ENCODE results near the gene GIPR. TPM values are rescaled to one million over a fixed set of nuclear protein-coding genes. Genes with fewer than 3 reads are reported as not detected.
A peak's percentile ranks its signal among the peaks of the same experiment; 100 is the strongest.

The GIPR gene
- total RNA-seq, 1 experiment from 2014 or later: 0.61 TPM

DNA sequence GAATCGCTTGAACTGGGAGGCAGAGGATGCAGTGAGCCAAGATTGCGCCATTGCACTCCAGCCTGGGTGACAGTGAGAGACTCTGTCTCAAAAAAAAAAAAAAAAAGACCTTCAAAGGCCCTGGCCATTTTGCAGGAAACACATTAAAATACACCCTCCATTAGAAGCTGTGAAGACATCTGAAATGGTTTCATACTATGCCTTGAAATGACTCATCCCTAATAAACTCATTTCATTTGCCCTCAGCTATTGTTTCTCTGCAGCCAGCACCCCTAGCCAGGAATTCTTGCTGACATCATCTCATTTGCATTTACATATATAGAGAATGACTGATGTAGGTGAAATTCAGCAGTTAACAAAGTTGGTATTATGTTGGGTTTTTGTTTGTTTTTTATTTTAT, 37.6 kb upstream of the GIPR start:
- peak overlapping the region in 1 of 3 experiments; percentile 49; a peak in 1 of 7 replicates for H3K27ac Mint-ChIP-seq
- Histone ChIP-seq H3K27me3 (ENCODE audit: insufficient read depth, low read length) (no peaks in the 10 kb centered on the region), H2AFZ (ENCODE audit: low read length) (no peak overlapping the region), H2BK5ac (ENCODE audit: insufficient read length, low read length) (no peak overlapping the region), H3K23ac (ENCODE audit: insufficient read length, low read depth, low read length) (no peak overlapping the region), H4K5ac (ENCODE audit: insufficient read length, low read depth, low read length) (no peak overlapping the region), H3K79me2 (ENCODE audit: insufficient read depth, low read length) (no peaks in the 10 kb centered on the region), H3K4me2 (ENCODE audit: insufficient read depth, insufficient read length, low read length) (no peak overlapping the region), H2BK15ac (ENCODE audit: low read depth, low read length) (no peak overlapping the region), H3K18ac (ENCODE audit: insufficient read length, low read depth, low read length) (no peak overlapping the region), H4K91ac (ENCODE audit: insufficient read length, low read depth, low read length) (no peak overlapping the region), H3K14ac (ENCODE audit: insufficient read depth, low read length) (no peak overlapping the region), H2BK20ac (ENCODE audit: low read depth, low read length, poor library complexity, severe bottlenecking) (no peak overlapping the region), H3K4me1 (ENCODE audit: insufficient read depth, low read length) (no peaks in the 10 kb centered on the region; the same call in 1 of the 2 replicates), H3K27ac (ENCODE audit: insufficient read length, low read depth, low read length) (no peak overlapping the region), H3K4ac (ENCODE audit: low read depth, low read length) (no peak overlapping the region), H2AK5ac (ENCODE audit: insufficient read length, low read length) (no peak overlapping the region), H3K79me1 (ENCODE audit: insufficient read depth, low read depth, low read length, poor library complexity, severe bottlenecking) (no peaks in the 10 kb centered on the region), H4K8ac (replicated peaks; ENCODE audit: insufficient read length, low read depth, low read length) (no peak overlapping the region), H4K20me1 (ENCODE audit: control insufficient read depth, insufficient read depth, insufficient read length) (no peaks in the 10 kb centered on the region), H3T11ph (ENCODE audit: low read length) (no peak overlapping the region), H3K9ac (ENCODE audit: extremely low read depth, insufficient read length, low read length) (no peak overlapping the region), H2BK120ac (ENCODE audit: low read depth, low read length, poor library complexity, severe bottlenecking) (no peak overlapping the region), H3K23me2 (ENCODE audit: insufficient read length, low read depth, low read length, poor library complexity, severe bottlenecking) (no peaks in the 10 kb centered on the region), H3K56ac (ENCODE audit: insufficient read length, low read depth, low read length) (no peak overlapping the region), H3K9me3 (ENCODE audit: control insufficient read depth, low read depth, low read length) (no peaks in the 10 kb centered on the region), H2BK12ac (ENCODE audit: insufficient read length, low read depth, low read length) (no peak overlapping the region)
- H3K4me3 Mint-ChIP-seq: no peak overlapping the region
- no CpG with 5 or more reads among the region's 2 CpGs for WGBS (ENCODE audit: extremely low coverage, insufficient read length, low lambda C conversion rate)
- H3K36me3 Mint-ChIP-seq (ENCODE audit: insufficient read depth in 1 of 3, low read depth in 3 of 3): peaks cover 0 to 26% (median 21%) of the 10 kb centered on the region in 3 experiments; a peak in 6 of 7 replicates
- no peak for DNase-seq
- peaks cover 15 to 25% of the 10 kb centered on the region in 2 experiments for H3K4me1 Mint-ChIP-seq
- no peaks in the 10 kb centered on the region; the same call in 1 of the 2 replicates for H3K27me3 Mint-ChIP-seq (ENCODE audit: low read depth)
- TF ChIP-seq, protein P1, sequence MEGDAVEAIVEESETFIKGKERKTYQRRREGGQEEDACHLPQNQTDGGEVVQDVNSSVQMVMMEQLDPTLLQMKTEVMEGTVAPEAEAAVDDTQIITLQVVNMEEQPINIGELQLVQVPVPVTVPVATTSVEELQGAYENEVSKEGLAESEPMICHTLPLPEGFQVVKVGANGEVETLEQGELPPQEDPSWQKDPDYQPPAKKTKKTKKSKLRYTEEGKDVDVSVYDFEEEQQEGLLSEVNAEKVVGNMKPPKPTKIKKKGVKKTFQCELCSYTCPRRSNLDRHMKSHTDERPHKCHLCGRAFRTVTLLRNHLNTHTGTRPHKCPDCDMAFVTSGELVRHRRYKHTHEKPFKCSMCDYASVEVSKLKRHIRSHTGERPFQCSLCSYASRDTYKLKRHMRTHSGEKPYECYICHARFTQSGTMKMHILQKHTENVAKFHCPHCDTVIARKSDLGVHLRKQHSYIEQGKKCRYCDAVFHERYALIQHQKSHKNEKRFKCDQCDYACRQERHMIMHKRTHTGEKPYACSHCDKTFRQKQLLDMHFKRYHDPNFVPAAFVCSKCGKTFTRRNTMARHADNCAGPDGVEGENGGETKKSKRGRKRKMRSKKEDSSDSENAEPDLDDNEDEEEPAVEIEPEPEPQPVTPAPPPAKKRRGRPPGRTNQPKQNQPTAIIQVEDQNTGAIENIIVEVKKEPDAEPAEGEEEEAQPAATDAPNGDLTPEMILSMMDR (conservative IDR thresholded peaks at IDR 0.05): no peak
- H3K9me3 Mint-ChIP-seq: no peaks in the 10 kb centered on the region; a peak in 1 of 5 replicates

Measured in H9 (cell line).